ENCODE measurements around the gene CAVIN3. TPM values are rescaled to one million over a fixed set of nuclear protein-coding genes. Genes with fewer than 3 reads are reported as not detected.
"Not testable (repeated sequence)": the region's sequence is repeated elsewhere in the genome, so short reads cannot be mapped to it uniquely, and the experiment has no call there.

The CAVIN3 gene
- total RNA-seq, 1 experiment from 2014 or later: 18.6 TPM

DNA sequence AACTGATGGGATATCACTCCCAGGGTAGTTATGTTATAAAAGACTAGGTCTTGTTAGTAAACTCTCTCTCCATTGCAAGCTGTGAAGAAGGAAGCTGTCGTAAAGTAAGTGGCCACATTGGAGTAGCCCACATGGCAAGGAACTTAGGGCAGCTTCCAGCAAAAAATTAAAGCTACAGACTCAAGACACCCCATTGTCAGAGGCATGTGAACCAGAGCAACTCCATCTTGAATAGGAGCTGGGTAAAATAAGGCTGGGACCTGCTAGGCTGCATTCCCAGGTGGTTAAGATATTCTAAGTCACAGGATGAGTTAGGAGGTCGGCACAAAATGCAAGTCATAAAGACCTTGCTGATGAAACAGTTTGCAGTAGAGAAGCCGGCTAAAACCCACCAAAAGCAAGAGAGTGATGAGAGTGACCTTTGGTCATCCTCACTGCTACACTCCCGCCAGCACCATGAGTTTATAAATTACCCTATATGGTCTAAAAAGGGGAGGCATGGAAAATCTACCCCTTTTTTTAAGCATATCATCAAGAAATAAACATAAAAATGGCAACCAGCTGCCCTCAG lies 36.8 kb downstream of the CAVIN3 start (continued):
- TF ChIP-seq CTCF (IDR thresholded peaks at IDR 0.05 in 2 of 3, conservative IDR thresholded peaks at IDR 0.05 in 1 of 3; ENCODE audit: borderline replicate concordance in 1 of 3, insufficient read depth in 1 of 3, low read depth in 2 of 3, low read length in 2 of 3): no peak
- TF ChIP-seq, protein P1, sequence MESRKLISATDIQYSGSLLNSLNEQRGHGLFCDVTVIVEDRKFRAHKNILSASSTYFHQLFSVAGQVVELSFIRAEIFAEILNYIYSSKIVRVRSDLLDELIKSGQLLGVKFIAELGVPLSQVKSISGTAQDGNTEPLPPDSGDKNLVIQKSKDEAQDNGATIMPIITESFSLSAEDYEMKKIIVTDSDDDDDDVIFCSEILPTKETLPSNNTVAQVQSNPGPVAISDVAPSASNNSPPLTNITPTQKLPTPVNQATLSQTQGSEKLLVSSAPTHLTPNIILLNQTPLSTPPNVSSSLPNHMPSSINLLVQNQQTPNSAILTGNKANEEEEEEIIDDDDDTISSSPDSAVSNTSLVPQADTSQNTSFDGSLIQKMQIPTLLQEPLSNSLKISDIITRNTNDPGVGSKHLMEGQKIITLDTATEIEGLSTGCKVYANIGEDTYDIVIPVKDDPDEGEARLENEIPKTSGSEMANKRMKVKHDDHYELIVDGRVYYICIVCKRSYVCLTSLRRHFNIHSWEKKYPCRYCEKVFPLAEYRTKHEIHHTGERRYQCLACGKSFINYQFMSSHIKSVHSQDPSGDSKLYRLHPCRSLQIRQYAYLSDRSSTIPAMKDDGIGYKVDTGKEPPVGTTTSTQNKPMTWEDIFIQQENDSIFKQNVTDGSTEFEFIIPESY (IDR thresholded peaks at IDR 0.05; ENCODE audit: extremely low read depth, insufficient replicate concordance, low read length): no peak
- TF ChIP-seq, protein P2, sequence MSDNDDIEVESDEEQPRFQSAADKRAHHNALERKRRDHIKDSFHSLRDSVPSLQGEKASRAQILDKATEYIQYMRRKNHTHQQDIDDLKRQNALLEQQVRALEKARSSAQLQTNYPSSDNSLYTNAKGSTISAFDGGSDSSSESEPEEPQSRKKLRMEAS (IDR thresholded peaks at IDR 0.05): no peak
- TF ChIP-seq FOSL1 (IDR thresholded peaks at IDR 0.05; ENCODE audit: low read depth): no peak
- TF ChIP-seq CBX3 (IDR thresholded peaks at IDR 0.05; ENCODE audit: low read depth): no peak

DNA sequence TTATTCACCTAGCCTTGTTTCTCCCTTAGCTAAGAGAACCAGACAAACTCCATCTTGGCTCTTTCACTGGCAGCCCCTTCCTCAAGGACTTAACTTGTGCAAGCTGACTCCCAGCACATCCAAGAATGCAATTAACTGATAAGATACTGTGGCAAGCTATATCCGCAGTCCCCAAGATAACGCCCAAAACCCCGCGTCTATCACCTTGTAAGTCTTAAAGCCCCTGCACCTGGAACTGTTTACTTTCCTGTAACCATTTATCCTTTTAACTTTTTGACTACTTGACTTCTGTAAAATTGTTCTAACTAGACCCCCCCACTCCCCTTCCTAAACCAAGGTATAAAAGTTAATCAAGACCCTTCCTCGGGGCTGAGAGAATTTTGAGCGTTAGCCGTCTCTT lies 39.5 kb downstream of the CAVIN3 start:
- H3K4me3 ChIP-seq (replicated peaks in 1 of 2; ENCODE audit: low read depth in 1 of 2, low read length in 2 of 2); H3K9me3 ChIP-seq (ENCODE audit: control insufficient read depth in 1 of 2, insufficient read depth in 1 of 2, low read depth in 1 of 2, low read length in 2 of 2); H3K4me2 ChIP-seq (ENCODE audit: low read length); H3K36me3 ChIP-seq (ENCODE audit: control insufficient read depth in 1 of 2, insufficient read depth in 2 of 2, low read length in 2 of 2); H3K9ac ChIP-seq (ENCODE audit: low read length); H2AFZ ChIP-seq (ENCODE audit: low read depth, low read length, poor library complexity, severe bottlenecking); BruUV-seq (replicated peaks); RAD21 ChIA-PET (ENCODE audit: low non-redundant PET in 1 of 2, low total read pairs in 2 of 2, uncharacterized antibody in 2 of 2, unreplicated experiment in 2 of 2); POLR2A ChIA-PET; H3K79me2 ChIP-seq (ENCODE audit: insufficient read depth, low read length); H3K4me1 ChIP-seq (ENCODE audit: control insufficient read depth in 1 of 2, insufficient read depth in 2 of 2, low read length in 2 of 2); H3K27ac ChIP-seq (ENCODE audit: low read depth, low read length); intact Hi-C loops (cut with micrococcal nuclease); H4K20me1 ChIP-seq (ENCODE audit: insufficient read depth); ATAC-seq; H3K9me2 ChIP-seq (ENCODE audit: insufficient read depth); DNase-seq (ENCODE audit: low read depth, low spot score): not testable (repeated sequence)
- CTCF ChIA-PET: interaction anchor here (3.9 kb wide), 1 partner anchor 30 kb away, joined by 22 read pairs; no protein-coding TSS in a partner anchor
- peaks cover 15% of the 10 kb centered on the region; the same call in 1 of the 2 replicates for H3K27me3 ChIP-seq (ENCODE audit: insufficient read depth, low read length)

Data from HCT116 (cell line).